Smooth muscle cell (in vitro differentiated cells): Measurements from ENCODE around the gene FOXD1. TPM values are rescaled to one million over a fixed set of nuclear protein-coding genes. Genes with fewer than 3 reads are reported as not detected.

ENCODE experiments used
- DNase-seq: peaks from one replicate; lab custom pipeline; 2025; ENCODE audit not compliant: unreplicated experiment; lab: John Stamatoyannopoulos, UW
- H2AFZ ChIP-seq: fragments of 200-600 bp; sonication (generic); 2 replicates; pipeline ENCODE4 v1.6.0; 2016; ENCODE audit warnings: antibody characterized with exemption, low read depth, mild to moderate bottlenecking
- H3F3A ChIP-seq: fragments of 200-600 bp; sonication (generic); 2 replicates; pipeline ENCODE4 v1.6.0; 2017; ENCODE audit warnings: antibody characterized with exemption, low read depth
- H3K27ac ChIP-seq: fragments of 200-600 bp; sonication (generic); 2 replicates; pipeline ENCODE4 v1.5.1; 2016; ENCODE audit warnings: low read depth, mild to moderate bottlenecking
- H3K27me3 ChIP-seq: fragments of 200-600 bp; sonication (generic); 2 replicates; pipeline ENCODE4 v1.6.1; 2016; ENCODE audit warnings: low read depth, mild to moderate bottlenecking
- H3K36me3 ChIP-seq: fragments of 200-600 bp; sonication (generic); 2 replicates; pipeline ENCODE4 v1.5.1; 2016; ENCODE audit warnings: low read depth
- H3K4me1 ChIP-seq: fragments of 200-600 bp; sonication (generic); 2 replicates; pipeline ENCODE4 v1.5.1; 2016; ENCODE audit warnings: low read depth
- H3K4me2 ChIP-seq: fragments of 200-600 bp; sonication (generic); 2 replicates; pipeline ENCODE4 v1.6.0; 2016; ENCODE audit warnings: mild to moderate bottlenecking
- H3K4me3 ChIP-seq: fragments of 200-600 bp; sonication (generic); 2 replicates; pipeline ENCODE4 v1.5.1; 2016; ENCODE audit warnings: mild to moderate bottlenecking
- H3K79me2 ChIP-seq: fragments of 200-600 bp; sonication (generic); 2 replicates; pipeline ENCODE4 v1.6.0; 2016; ENCODE audit warnings: low read depth, mild to moderate bottlenecking
- H3K9ac ChIP-seq: fragments of 200-600 bp; sonication (generic); 2 replicates; pipeline ENCODE4 v1.6.0; 2016; ENCODE audit warnings: low read depth
- H3K9me3 ChIP-seq: fragments of 200-600 bp; sonication (generic); replicated peaks from 2 replicates; pipeline ENCODE4 v1.5.1; 2016; ENCODE audit warnings: low read depth
- H4K20me1 ChIP-seq: fragments of 200-600 bp; sonication (generic); 2 replicates; pipeline ENCODE4 v1.6.0; 2016; ENCODE audit warnings: low read depth
- CTCF ChIP-seq: fragments of 200-600 bp; sonication (generic); IDR thresholded peaks from 2 replicates; pipeline ENCODE4 v1.5.1; 2017; ENCODE audit warnings: borderline replicate concordance, mild to moderate bottlenecking, antibody characterized with exemption; ENCODE audit not compliant: insufficient read depth, poor library complexity, severe bottlenecking
- WGBS: methylation state at CpG from one replicate; pipeline ENCODE4 v1.1.7; 2016; ENCODE audit warnings: low lambda C conversion rate; 5-methylcytosine and 5-hydroxymethylcytosine counted together
- polyA plus RNA-seq: library from polyadenylated mRNA; unstranded; fragments of >200 nt; fragmentation: Nextera tagmentation; extraction: Ambion mirVana; gene quantifications from 2 replicates; pipeline ENCODE4 v1.2.1, GENCODE V29; 2016
- total RNA-seq: library from RNA; depleted of rRNA; stranded (reverse); fragments of >200 nt; gene quantifications from 2 replicates; pipeline ENCODE4 v1.2.3, GENCODE V29; 2014

FOXD1 gene
- total and polyA plus RNA-seq, 2 experiments from 2014 or later = 9.0 to 13.8 TPM

- no peak for DNase-seq
- Histone ChIP-seq H3K36me3 (no peaks in the 10 kb centered on the region), H3K79me2 (no peaks in the 10 kb centered on the region), H3F3A (no peaks in the 10 kb centered on the region), H4K20me1 (no peaks in the 10 kb centered on the region), H3K9ac (no peak overlapping the region), H3K4me2 (no peak overlapping the region), H3K27me3 (no peaks in the 10 kb centered on the region), H3K9me3 (no peaks in the 10 kb centered on the region), H2AFZ (no peak overlapping the region), H3K4me1 (no peaks in the 10 kb centered on the region), H3K27ac (no peak overlapping the region), H3K4me3 (no peak overlapping the region)
- no peak for TF ChIP-seq CTCF
- WGBS = 16% methylated on average over 1 of the region's 1 CpG
Observed at GRCh38 chr5:73405691-73406090, 42.9 kb downstream of the FOXD1 start.

DNA sequence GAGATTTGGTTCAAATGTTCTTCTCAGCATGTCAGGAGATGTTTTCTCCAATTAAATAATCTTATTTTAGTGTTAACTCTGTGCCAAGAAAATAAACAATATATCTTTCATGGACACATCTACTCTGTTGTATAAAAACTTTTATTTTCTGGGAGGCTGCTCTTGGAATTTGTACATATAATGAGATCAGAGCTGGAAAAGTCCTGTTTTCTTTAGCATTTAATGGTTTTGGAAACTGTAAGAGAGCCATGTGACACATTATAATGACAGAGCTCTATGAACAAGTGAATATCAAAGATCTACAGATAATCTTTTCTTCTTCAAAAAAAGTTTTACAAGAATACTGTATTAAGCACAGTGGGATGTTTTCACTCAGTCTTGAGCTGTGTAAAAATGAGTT is 48.8 kb downstream of the FOXD1 start:
- Histone ChIP-seq H3K4me3 (no peak overlapping the region), H3K36me3 (no peaks in the 10 kb centered on the region)

More for the DNA sequence above, 48.8 kb downstream of the FOXD1 start:
- H3K9me3 ChIP-seq = no peaks in the 10 kb centered on the region
- no peaks in the 10 kb centered on the region for H4K20me1 ChIP-seq
- TF ChIP-seq CTCF = no peak
- DNase-seq = no peak
- no peaks in the 10 kb centered on the region for H3K79me2 ChIP-seq
- H3K4me2 ChIP-seq = no peak overlapping the region
- no peak overlapping the region for H2AFZ ChIP-seq
- no peak overlapping the region for H3K9ac ChIP-seq
- no peaks in the 10 kb centered on the region for H3F3A ChIP-seq
- H3K27me3 ChIP-seq = no peaks in the 10 kb centered on the region
- no peaks in the 10 kb centered on the region for H3K4me1 ChIP-seq
- H3K27ac ChIP-seq = no peak overlapping the region

Other genes starting within 250 kb of the FOXD1 start
- gene BTF3, start 49.7 kb upstream of the FOXD1 start, total RNA-seq = 433 and 546 TPM in 2 replicates
- gene BTF3, start 49.7 kb upstream of the FOXD1 start, polyA plus RNA-seq = 409 and 460 TPM in 2 replicates
- 34.4 and 37.6 TPM in 2 replicates for gene ANKRA2, start 116.9 kb upstream of the FOXD1 start, total RNA-seq
- gene ANKRA2, start 116.9 kb upstream of the FOXD1 start, polyA plus RNA-seq = 19.9 and 24.7 TPM in 2 replicates
- gene UTP15, start 117.0 kb upstream of the FOXD1 start, total RNA-seq = 15.2 and 25.5 TPM in 2 replicates
- 10.2 and 13.2 TPM in 2 replicates for gene UTP15, start 117.0 kb upstream of the FOXD1 start, polyA plus RNA-seq
- gene ARHGEF28, start 177.4 kb upstream of the FOXD1 start, total RNA-seq = 0.63 and 0.90 TPM in 2 replicates
- 0.19 and 0.24 TPM in 2 replicates for gene ARHGEF28, start 177.4 kb upstream of the FOXD1 start, polyA plus RNA-seq